ENCODE measurements around the gene ATP9A. TPM values are rescaled to one million over a fixed set of nuclear protein-coding genes. Genes with fewer than 3 reads are reported as not detected.

The ATP9A gene
- total RNA-seq, 1 experiment from 2014 or later, result 31.3 TPM

DNA sequence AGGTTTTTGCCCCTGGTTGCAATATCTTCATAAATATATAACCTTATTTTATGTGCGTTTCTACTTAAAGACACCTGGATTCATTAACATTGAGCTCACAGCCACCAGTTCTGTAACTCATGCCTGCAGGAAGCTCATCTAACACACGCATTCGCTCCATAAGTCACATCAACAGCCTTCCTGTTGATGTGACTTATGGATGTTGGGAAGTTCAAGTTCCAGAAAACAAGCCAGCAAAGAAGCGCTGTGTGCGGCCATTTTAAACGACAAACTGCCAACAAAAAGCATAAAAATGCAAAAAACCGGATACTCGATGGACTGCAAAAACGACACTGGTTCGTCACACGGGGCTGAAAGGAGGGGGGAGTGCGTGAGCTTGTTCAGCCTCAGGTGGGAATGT lies 147.8 kb downstream of the ATP9A start:
- BruUV-seq (replicated peaks), result no TSS peak
- no peak overlapping the region for H3K4me2 ChIP-seq (ENCODE audit: low read length)
- TF ChIP-seq EZH2phosphoT487 (IDR thresholded peaks at IDR 0.05; ENCODE audit: borderline replicate concordance, low read length) (no peak), EZH2 (IDR thresholded peaks at IDR 0.05; ENCODE audit: low read length, unreplicated experiment) (no peak)
- TF ChIP-seq, protein P1, sequence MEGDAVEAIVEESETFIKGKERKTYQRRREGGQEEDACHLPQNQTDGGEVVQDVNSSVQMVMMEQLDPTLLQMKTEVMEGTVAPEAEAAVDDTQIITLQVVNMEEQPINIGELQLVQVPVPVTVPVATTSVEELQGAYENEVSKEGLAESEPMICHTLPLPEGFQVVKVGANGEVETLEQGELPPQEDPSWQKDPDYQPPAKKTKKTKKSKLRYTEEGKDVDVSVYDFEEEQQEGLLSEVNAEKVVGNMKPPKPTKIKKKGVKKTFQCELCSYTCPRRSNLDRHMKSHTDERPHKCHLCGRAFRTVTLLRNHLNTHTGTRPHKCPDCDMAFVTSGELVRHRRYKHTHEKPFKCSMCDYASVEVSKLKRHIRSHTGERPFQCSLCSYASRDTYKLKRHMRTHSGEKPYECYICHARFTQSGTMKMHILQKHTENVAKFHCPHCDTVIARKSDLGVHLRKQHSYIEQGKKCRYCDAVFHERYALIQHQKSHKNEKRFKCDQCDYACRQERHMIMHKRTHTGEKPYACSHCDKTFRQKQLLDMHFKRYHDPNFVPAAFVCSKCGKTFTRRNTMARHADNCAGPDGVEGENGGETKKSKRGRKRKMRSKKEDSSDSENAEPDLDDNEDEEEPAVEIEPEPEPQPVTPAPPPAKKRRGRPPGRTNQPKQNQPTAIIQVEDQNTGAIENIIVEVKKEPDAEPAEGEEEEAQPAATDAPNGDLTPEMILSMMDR (conservative IDR thresholded peaks at IDR 0.05; ENCODE audit: low read depth, low read length), result no peak
- no peaks in the 10 kb centered on the region for H3K27me3 ChIP-seq (ENCODE audit: low read length)
- ChIA-PET CTCF (interaction anchor here (0.6 kb wide), 1 partner anchor 45 kb away, joined by 3 read pairs; no protein-coding TSS in a partner anchor), POLR2A (ENCODE audit: unreplicated experiment) (no interaction called here)
- H3K79me2 ChIP-seq (ENCODE audit: low read length), result no peaks in the 10 kb centered on the region
- H3K9me2 ChIP-seq (replicated peaks; ENCODE audit: low read length), result no peaks in the 10 kb centered on the region
- intact Hi-C loops (cut with micrococcal nuclease), result loop anchor here (5.0 kb wide), 2 partner anchors 58 to 638 kb away; no protein-coding TSS in a partner anchor
- H3K4me3 ChIP-seq (ENCODE audit: low read length), result no peak overlapping the region
- H3K9me3 ChIP-seq (ENCODE audit: low read length), result no peaks in the 10 kb centered on the region
- DNase-seq (no peak), ATAC-seq (no peak)
- no peaks in the 10 kb centered on the region for H3F3A ChIP-seq (ENCODE audit: low read length, unreplicated experiment)
- H3K4me1 ChIP-seq (ENCODE audit: insufficient read depth, low read length), result peaks cover 23% of the 10 kb centered on the region
- no peaks in the 10 kb centered on the region for H4K20me1 ChIP-seq (ENCODE audit: low read length)
- no peak overlapping the region for H3K27ac ChIP-seq (ENCODE audit: low read length)
- no peak overlapping the region for H2AFZ ChIP-seq (ENCODE audit: low read length)
- H3K9ac ChIP-seq (ENCODE audit: low read length), result no peak overlapping the region
- 0 out of 2 replicates have a peak, but pooled peaks cover 6% of the 10 kb centered on the region for H3K36me3 ChIP-seq (ENCODE audit: low read depth, low read length)

DNA sequence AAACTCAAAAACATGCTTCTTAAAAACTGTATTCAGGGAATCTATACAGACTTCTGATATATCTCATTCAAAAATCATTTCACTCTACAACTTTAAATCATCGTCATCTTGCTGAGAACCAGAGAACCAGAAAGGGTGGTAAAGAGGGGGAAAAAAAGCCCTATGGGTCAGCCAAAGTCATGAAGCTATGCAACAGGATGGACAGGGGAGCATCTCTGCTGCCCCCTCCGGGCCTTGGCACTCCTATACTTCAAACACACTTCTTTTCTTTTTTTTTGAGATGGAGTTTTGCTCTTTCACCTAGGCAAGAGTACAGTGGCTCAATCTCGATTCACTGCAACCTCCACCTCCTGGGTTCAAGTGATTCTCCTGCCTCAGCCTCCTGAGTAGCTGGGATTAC lies 152.1 kb downstream of the ATP9A start:
- H3K4me2 ChIP-seq (ENCODE audit: low read length), result no peak overlapping the region
- H3K36me3 ChIP-seq (ENCODE audit: low read depth, low read length), result 0 out of 2 replicates have a peak, but pooled peaks cover 7% of the 10 kb centered on the region
- DNase-seq, result peak; percentile 30
- intact Hi-C loops (cut with micrococcal nuclease), result no loop called here
- H3K79me2 ChIP-seq (ENCODE audit: low read length), result no peaks in the 10 kb centered on the region
- ATAC-seq, result peak; percentile 32; the same call in 1 of the 2 replicates
- H3K9me2 ChIP-seq (replicated peaks; ENCODE audit: low read length), result no peaks in the 10 kb centered on the region
- H3K9me3 ChIP-seq (ENCODE audit: low read length), result no peaks in the 10 kb centered on the region
- CTCF ChIA-PET, result no interaction called here
- H4K20me1 ChIP-seq (ENCODE audit: low read length), result no peaks in the 10 kb centered on the region
- no TSS peak for BruUV-seq (replicated peaks)
- H3K9ac ChIP-seq (ENCODE audit: low read length), result no peak overlapping the region
- no peak overlapping the region for H3K4me3 ChIP-seq (ENCODE audit: low read length)
- H3K27me3 ChIP-seq (ENCODE audit: low read length), result no peaks in the 10 kb centered on the region
- no peak for TF ChIP-seq EZH2phosphoT487 (IDR thresholded peaks at IDR 0.05; ENCODE audit: borderline replicate concordance, low read length)
- TF ChIP-seq, protein P1 (conservative IDR thresholded peaks at IDR 0.05; ENCODE audit: low read depth, low read length), result peak; percentile 51
- H3F3A ChIP-seq (ENCODE audit: low read length, unreplicated experiment), result no peaks in the 10 kb centered on the region
- H3K4me1 ChIP-seq (ENCODE audit: insufficient read depth, low read length), result 0 out of 2 replicates have a peak, but pooled peaks cover 3% of the 10 kb centered on the region
- H2AFZ ChIP-seq (ENCODE audit: low read length), result no peak overlapping the region
- POLR2A ChIA-PET (ENCODE audit: unreplicated experiment), result no interaction called here
- H3K27ac ChIP-seq (ENCODE audit: low read length), result no peak overlapping the region

DNA sequence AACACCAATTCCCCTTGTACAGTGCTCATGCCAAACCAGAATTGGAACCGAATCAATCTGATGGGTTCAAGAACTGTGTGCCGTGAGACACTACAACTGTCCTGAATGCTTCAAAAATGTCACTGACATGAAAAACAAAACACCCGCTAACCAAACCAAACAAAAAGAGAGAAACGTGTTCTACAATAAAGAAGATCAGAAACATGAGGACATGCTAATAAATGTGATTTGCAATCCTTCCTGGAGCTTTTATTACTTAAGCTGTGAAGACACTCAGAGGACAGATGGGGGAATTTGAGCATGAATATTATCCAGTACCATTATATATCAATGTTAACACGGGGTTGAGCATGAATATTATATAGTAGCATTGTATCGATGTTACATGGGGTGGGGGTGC lies 153.5 kb downstream of the ATP9A start:
- no peaks in the 10 kb centered on the region for H3K9me2 ChIP-seq (replicated peaks; ENCODE audit: low read length)
- DNase-seq, result no peak
- H3K27me3 ChIP-seq (ENCODE audit: low read length), result no peaks in the 10 kb centered on the region
- TF ChIP-seq EZH2 (IDR thresholded peaks at IDR 0.05; ENCODE audit: low read length, unreplicated experiment), result no peak
- TF ChIP-seq EZH2phosphoT487 (IDR thresholded peaks at IDR 0.05; ENCODE audit: borderline replicate concordance, low read length), result no peak
- TF ChIP-seq, protein P1 (conservative IDR thresholded peaks at IDR 0.05; ENCODE audit: low read depth, low read length), result no peak
- no peak overlapping the region for H3K4me3 ChIP-seq (ENCODE audit: low read length)
- POLR2A ChIA-PET (ENCODE audit: unreplicated experiment), result no interaction called here
- H3K27ac ChIP-seq (ENCODE audit: low read length), result no peak overlapping the region
- BruUV-seq (replicated peaks), result no TSS peak
- H3K79me2 ChIP-seq (ENCODE audit: low read length), result no peaks in the 10 kb centered on the region
- no peaks in the 10 kb centered on the region for H3K9me3 ChIP-seq (ENCODE audit: low read length)
- intact Hi-C loops (cut with micrococcal nuclease), result no loop called here
- no peak overlapping the region for H3K4me2 ChIP-seq (ENCODE audit: low read length)
- H2AFZ ChIP-seq (ENCODE audit: low read length), result no peak overlapping the region
- no peak overlapping the region for H3K9ac ChIP-seq (ENCODE audit: low read length)
- no peaks in the 10 kb centered on the region for H4K20me1 ChIP-seq (ENCODE audit: low read length)
- H3F3A ChIP-seq (ENCODE audit: low read length, unreplicated experiment), result no peaks in the 10 kb centered on the region
- CTCF ChIA-PET, result no interaction called here
- 0 out of 2 replicates have a peak, but pooled peaks cover 3% of the 10 kb centered on the region for H3K4me1 ChIP-seq (ENCODE audit: insufficient read depth, low read length)
- H3K36me3 ChIP-seq (ENCODE audit: low read depth, low read length), result 0 out of 2 replicates have a peak, but pooled peaks cover 7% of the 10 kb centered on the region
- ATAC-seq, result no peak

Data from PC-3 (cell line).